Mononuclear cell (primary cell): Measurements from ENCODE around the gene SHMT1. TPM values are rescaled to one million over a fixed set of nuclear protein-coding genes. Genes with fewer than 3 reads are reported as not detected.
A peak's percentile ranks its signal among the peaks of the same experiment; 100 is the strongest.
"Not testable (repeated sequence)": the region's sequence is repeated elsewhere in the genome, so short reads cannot be mapped to it uniquely, and the experiment has no call there.

Source experiments
- H3K27me3 ChIP-seq: 2 replicates; pipeline ENCODE4 v1.6.0; 2011; ENCODE audit warnings: low read length, control low read depth; ENCODE audit not compliant: insufficient read depth
- H3K4me1 ChIP-seq: 2 replicates; pipeline ENCODE4 v1.5.1; 2011; ENCODE audit warnings: mild to moderate bottlenecking, low read length, control low read depth; ENCODE audit not compliant: insufficient read depth
- H3K4me3 ChIP-seq: 2 replicates; pipeline ENCODE4 v1.5.1; 2011; ENCODE audit warnings: mild to moderate bottlenecking, low read length, moderate library complexity
- H3K9me3 ChIP-seq: 2 replicates; pipeline ENCODE4 v1.5.1; 2011; ENCODE audit warnings: low read depth, mild to moderate bottlenecking, control low read depth, low read length
- total RNA-seq: library from RNA; depleted of rRNA; stranded (reverse); fragments of >200 nt; gene quantifications from one replicate; pipeline ENCODE4 v1.2.3, GENCODE V29; 2012

SHMT1 gene
- total RNA-seq, 1 donor = 3.1 TPM

GRCh38 chr17:18323507-18324139 is 39.7 kb downstream of the SHMT1 start:
- H3K9me3 ChIP-seq = no peaks in the 10 kb centered on the region
- H3K27me3 ChIP-seq = no peaks in the 10 kb centered on the region
- no peak overlapping the region for H3K4me3 ChIP-seq
- H3K4me1 ChIP-seq = peaks cover 43% of the 10 kb centered on the region

- Histone ChIP-seq H3K9me3 (no peaks in the 10 kb centered on the region), H3K4me3 (no peak overlapping the region), H3K4me1 (peaks cover 49% of the 10 kb centered on the region), H3K27me3 (no peaks in the 10 kb centered on the region)
These were observed 40.3 kb downstream of the SHMT1 start for GRCh38 chr17:18323007-18323406.

GRCh38 chr17:18322522-18322921 is 40.8 kb downstream of the SHMT1 start:
- Histone ChIP-seq H3K9me3 (no peaks in the 10 kb centered on the region), H3K27me3 (no peaks in the 10 kb centered on the region), H3K4me3 (no peak overlapping the region), H3K4me1 (peaks cover 54% of the 10 kb centered on the region)

GRCh38 chr17:18321309-18321708 is 42.0 kb downstream of the SHMT1 start:
- no peaks in the 10 kb centered on the region for H3K27me3 ChIP-seq
- H3K9me3 ChIP-seq = no peaks in the 10 kb centered on the region
- H3K4me1 ChIP-seq = peaks cover 66% of the 10 kb centered on the region
- no peak overlapping the region for H3K4me3 ChIP-seq

- H3K4me1 ChIP-seq = peaks cover 73% of the 10 kb centered on the region
- H3K27me3 ChIP-seq = no peaks in the 10 kb centered on the region
- H3K4me3 ChIP-seq = no peak overlapping the region
- no peaks in the 10 kb centered on the region for H3K9me3 ChIP-seq
These were observed 43.0 kb downstream of the SHMT1 start for GRCh38 chr17:18320301-18320700.

GRCh38 chr17:18319604-18320256 is 43.6 kb downstream of the SHMT1 start:
- Histone ChIP-seq H3K9me3 (no peaks in the 10 kb centered on the region), H3K27me3 (no peaks in the 10 kb centered on the region), H3K4me3 (no peak overlapping the region), H3K4me1 (peaks cover 67% of the 10 kb centered on the region)

- Histone ChIP-seq H3K27me3 (no peaks in the 10 kb centered on the region), H3K4me1 (peaks cover 69% of the 10 kb centered on the region), H3K4me3 (no peak overlapping the region), H3K9me3 (no peaks in the 10 kb centered on the region)
These were observed 44.4 kb downstream of the SHMT1 start for GRCh38 chr17:18318771-18319450.

- Histone ChIP-seq H3K4me3 (no peak overlapping the region), H3K27me3 (no peaks in the 10 kb centered on the region), H3K9me3 (no peaks in the 10 kb centered on the region), H3K4me1 (peaks cover 77% of the 10 kb centered on the region)
These were observed 45.2 kb downstream of the SHMT1 start for GRCh38 chr17:18318117-18318516.

- H3K9me3 ChIP-seq = no peaks in the 10 kb centered on the region
- peak overlapping the region; percentile 93 for H3K4me3 ChIP-seq
- H3K27me3 ChIP-seq = no peaks in the 10 kb centered on the region
- H3K4me1 ChIP-seq = peaks cover 80% of the 10 kb centered on the region
These were observed 47.4 kb downstream of the SHMT1 start for GRCh38 chr17:18315961-18316360.

GRCh38 chr17:18315562-18315922 is 47.8 kb downstream of the SHMT1 start:
- H3K9me3 ChIP-seq = no peaks in the 10 kb centered on the region
- no peaks in the 10 kb centered on the region for H3K27me3 ChIP-seq
- H3K4me3 ChIP-seq = peak overlapping the region; percentile 93
- peaks cover 78% of the 10 kb centered on the region for H3K4me1 ChIP-seq

GRCh38 chr17:18314731-18315561 is 48.4 kb downstream of the SHMT1 start, which contains the start of the genes SMCR8 and TOP3A:
SMCR8 (plus strand) TSS chr17:18315293; CDS start chr17:18315790, 497 bp downstream.
TOP3A (minus strand) TSS chr17:18314994; CDS start chr17:18314778, 216 bp downstream.
- H3K9me3 ChIP-seq = no peaks in the 10 kb centered on the region
- H3K27me3 ChIP-seq = no peaks in the 10 kb centered on the region
- peak within 1 kb of the TSS; percentile 93 for H3K4me3 ChIP-seq
- H3K4me1 ChIP-seq = peaks cover 72% of the 10 kb centered on the region

GRCh38 chr17:18314059-18314730 is 49.2 kb downstream of the SHMT1 start:
- Histone ChIP-seq H3K27me3 (no peaks in the 10 kb centered on the region), H3K4me3 (peak overlapping the region; percentile 93), H3K4me1 (peaks cover 65% of the 10 kb centered on the region), H3K9me3 (no peaks in the 10 kb centered on the region)

GRCh38 chr17:18309202-18309601 is 54.1 kb downstream of the SHMT1 start:
- Histone ChIP-seq H3K9me3 (no peaks in the 10 kb centered on the region), H3K27me3 (no peaks in the 10 kb centered on the region), H3K4me3 (no peak overlapping the region), H3K4me1 (peaks cover 25% of the 10 kb centered on the region)

- H3K27me3 ChIP-seq, H3K4me3 ChIP-seq: not testable (repeated sequence)
These were observed 60.1 kb downstream of the SHMT1 start for GRCh38 chr17:18303206-18303605.

More at GRCh38 chr17:18303206-18303605, 60.1 kb downstream of the SHMT1 start:
- H3K4me1 ChIP-seq = peaks cover 35% of the 10 kb centered on the region
- not testable (repeated sequence) for H3K9me3 ChIP-seq
